ENCODE measurements around the gene SCART1. TPM values are rescaled to one million over a fixed set of nuclear protein-coding genes. Genes with fewer than 3 reads are reported as not detected.

Gene SCART1
- total and polyA plus RNA-seq, 7 donors = 0.08 to 1.8 (median 0.58) TPM

GRCh38 chr10:133456041-133456951 lies 2.6 kb downstream of the SCART1 start:
- TF ChIP-seq CTCF (IDR thresholded peaks at IDR 0.05) = no peak
- DNase-seq = peak in 1 of 2 donors; percentile 42
- intact Hi-C loops (cut with DNase I) = no loop called here

GRCh38 chr10:133457100-133457841 lies 3.5 kb downstream of the SCART1 start:
- peak in 1 of 2 donors; percentile 47 for DNase-seq
- peaks cover 0 to 2% (median 0%) of the 10 kb centered on the region in 3 donors for H3K27me3 ChIP-seq (ENCODE audit: insufficient read depth in 3 of 3, low read length in 2 of 3)
- H3K9me3 ChIP-seq = no peaks in the 10 kb centered on the region
- TF ChIP-seq CTCF (IDR thresholded peaks at IDR 0.05) = no peak
- no peak overlapping the region for H3K4me3 ChIP-seq
- H3K36me3 ChIP-seq (ENCODE audit: insufficient read depth in 1 of 2, low read depth in 1 of 2) = no peaks in the 10 kb centered on the region
- intact Hi-C loops (cut with DNase I) = no loop called here
- WGBS, 3 donors = 88 to 92% (median 90%) methylated on average over 33 to 34 of the region's 34 CpGs
- no peak overlapping the region for H3K27ac ChIP-seq
- no peaks in the 10 kb centered on the region for H3K4me1 ChIP-seq
- no peak for ATAC-seq

More at GRCh38 chr10:133456041-133456951, 2.6 kb downstream of the SCART1 start:
- Histone ChIP-seq H3K27ac (no peak overlapping the region), H3K27me3 (ENCODE audit: insufficient read depth in 3 of 3, low read length in 2 of 3) (peaks cover 0 to 2% (median 0%) of the 10 kb centered on the region in 3 donors), H3K4me3 (no peak overlapping the region), H3K9me3 (no peaks in the 10 kb centered on the region), H3K4me1 (no peaks in the 10 kb centered on the region), H3K36me3 (ENCODE audit: insufficient read depth in 1 of 2, low read depth in 1 of 2) (no peaks in the 10 kb centered on the region)
- 86 to 89% (median 86%) methylated on average over 43 to 46 of the region's 46 CpGs for WGBS, 3 donors
- ATAC-seq = no peak

GRCh38 chr10:133458021-133458709 lies 4.4 kb downstream of the SCART1 start:
- H3K36me3 ChIP-seq (ENCODE audit: insufficient read depth in 1 of 2, low read depth in 1 of 2) = no peaks in the 10 kb centered on the region
- H3K4me1 ChIP-seq = no peaks in the 10 kb centered on the region
- H3K27me3 ChIP-seq (ENCODE audit: insufficient read depth in 3 of 3, low read length in 2 of 3) = peaks cover 0 to 2% (median 0%) of the 10 kb centered on the region in 3 donors
- no peak for TF ChIP-seq CTCF (IDR thresholded peaks at IDR 0.05)
- no peak overlapping the region for H3K27ac ChIP-seq
- H3K9me3 ChIP-seq = no peaks in the 10 kb centered on the region
- DNase-seq (no peak), ATAC-seq (no peak)
- 91 to 94% (median 93%) methylated on average over 33 to 40 of the region's 40 CpGs for WGBS, 3 donors
- H3K4me3 ChIP-seq = no peak overlapping the region
- intact Hi-C loops (cut with DNase I) = no loop called here

GRCh38 chr10:133458710-133459453 lies 5.1 kb downstream of the SCART1 start:
- ATAC-seq = no peak
- Histone ChIP-seq H3K27me3 (ENCODE audit: insufficient read depth in 3 of 3, low read length in 2 of 3) (peaks cover 0 to 2% (median 0%) of the 10 kb centered on the region in 3 donors), H3K4me3 (no peak overlapping the region), H3K4me1 (no peaks in the 10 kb centered on the region), H3K9me3 (no peaks in the 10 kb centered on the region), H3K36me3 (ENCODE audit: insufficient read depth in 1 of 2, low read depth in 1 of 2) (no peaks in the 10 kb centered on the region), H3K27ac (no peak overlapping the region)
- intact Hi-C loops (cut with DNase I) = no loop called here
- no peak for DNase-seq
- TF ChIP-seq CTCF (IDR thresholded peaks at IDR 0.05) = no peak
- WGBS, 3 donors = 82 to 86% (median 83%) methylated on average over 18 to 21 of the region's 21 CpGs
